Neural progenitor cell (in vitro differentiated cells): ENCODE measurements around the gene USP7. TPM values are rescaled to one million over a fixed set of nuclear protein-coding genes. Genes with fewer than 3 reads are reported as not detected.

ENCODE experiments used
- DNase-seq: peaks from one replicate; pipeline ENCODE4 v3.0.0-alpha.2; 2016; ENCODE audit warnings: low spot score
- H2AFZ ChIP-seq: fragments of 200-600 bp; sonication (generic); replicated peaks from 2 replicates; pipeline ENCODE4 v1.6.1; 2016; ENCODE audit warnings: antibody characterized with exemption
- H3F3A ChIP-seq: fragments of 200-600 bp; sonication (generic); 2 replicates; pipeline ENCODE4 v1.6.1; 2016; ENCODE audit warnings: antibody characterized with exemption, low read depth
- H3K27ac ChIP-seq: fragments of 200-600 bp; sonication (generic); 2 replicates; pipeline ENCODE4 v1.5.1; 2016; ENCODE audit warnings: mild to moderate bottlenecking
- H3K27me3 ChIP-seq: fragments of 200-600 bp; sonication (generic); 2 replicates; pipeline ENCODE4 v1.6.1; 2016; ENCODE audit warnings: mild to moderate bottlenecking, moderate library complexity
- H3K36me3 ChIP-seq: fragments of 200-600 bp; sonication (generic); 2 replicates; pipeline ENCODE4 v1.5.1; 2016
- H3K4me1 ChIP-seq: fragments of 200-600 bp; sonication (generic); 2 replicates; pipeline ENCODE4 v1.6.1; 2016; ENCODE audit warnings: mixed run types
- H3K4me2 ChIP-seq: fragments of 200-600 bp; sonication (generic); 2 replicates; pipeline ENCODE4 v1.6.1; 2016
- H3K4me3 ChIP-seq: fragments of 200-600 bp; sonication (generic); 2 replicates; pipeline ENCODE4 v1.5.1; 2016
- H3K79me2 ChIP-seq: fragments of 200-600 bp; sonication (generic); 2 replicates; pipeline ENCODE4 v1.6.1; 2016; ENCODE audit warnings: low read depth
- H3K9ac ChIP-seq: fragments of 200-600 bp; sonication (generic); 2 replicates; pipeline ENCODE4 v1.6.1; 2016
- H3K9me3 ChIP-seq: fragments of 200-600 bp; sonication (generic); 2 replicates; pipeline ENCODE4 v1.5.1; 2016; ENCODE audit warnings: low read depth
- H4K20me1 ChIP-seq: fragments of 200-600 bp; sonication (generic); 2 replicates; pipeline ENCODE4 v1.6.1; 2016; ENCODE audit warnings: low read depth
- H3K27ac Mint-ChIP-seq: 3 replicates; pipeline ENCODE4 v1.8.0; 2021; ENCODE audit warnings: mixed read lengths
- H3K27me3 Mint-ChIP-seq: 2 replicates; pipeline ENCODE4 v1.8.0; 2022; ENCODE audit warnings: low read depth, mild to moderate bottlenecking, inconsistent platforms, moderate library complexity, mixed read lengths; ENCODE audit not compliant: insufficient read depth
- H3K36me3 Mint-ChIP-seq: 3 replicates; pipeline ENCODE4 v1.8.0; 2021; ENCODE audit warnings: mixed read lengths
- H3K4me1 Mint-ChIP-seq: 3 replicates; pipeline ENCODE4 v1.8.0; 2021; ENCODE audit warnings: mixed read lengths
- H3K4me3 Mint-ChIP-seq: 3 replicates; pipeline ENCODE4 v1.8.0; 2021; ENCODE audit warnings: mild to moderate bottlenecking, moderate library complexity, mixed read lengths
- H3K9me3 Mint-ChIP-seq: 3 replicates; pipeline ENCODE4 v1.8.0; 2020; ENCODE audit warnings: mixed read lengths
- CTCF ChIP-seq: fragments of 200-600 bp; sonication (generic); IDR thresholded peaks from 2 replicates; pipeline ENCODE4 v1.5.1; 2017; ENCODE audit warnings: antibody characterized with exemption, mild to moderate bottlenecking
- EZH2 ChIP-seq: fragments of 200-600 bp; sonication (generic); IDR thresholded peaks from 2 replicates; pipeline ENCODE4 v1.6.1; 2017; ENCODE audit warnings: antibody characterized with exemption, mild to moderate bottlenecking, moderate library complexity
- EZH2phosphoT487 ChIP-seq: fragments of 200-600 bp; sonication (generic); IDR thresholded peaks from 2 replicates; pipeline ENCODE4 v1.6.1; 2017; ENCODE audit warnings: antibody characterized with exemption
- total RNA-seq: library from RNA; depleted of rRNA; stranded (reverse); fragments of >200 nt; gene quantifications from 2 replicates; pipeline ENCODE4 v1.2.3, GENCODE V29; 2015; ENCODE audit warnings: low replicate concordance

USP7 gene
- total RNA-seq, 1 donor from 2014 or later: 90.3 TPM

- Mint-ChIP-seq H3K4me1 (peaks cover 35% of the 10 kb centered on the region), H3K27ac (no peak overlapping the region)
Measured at GRCh38 chr16:8937803-8938202, 25.9 kb downstream of the USP7 start.

DNA sequence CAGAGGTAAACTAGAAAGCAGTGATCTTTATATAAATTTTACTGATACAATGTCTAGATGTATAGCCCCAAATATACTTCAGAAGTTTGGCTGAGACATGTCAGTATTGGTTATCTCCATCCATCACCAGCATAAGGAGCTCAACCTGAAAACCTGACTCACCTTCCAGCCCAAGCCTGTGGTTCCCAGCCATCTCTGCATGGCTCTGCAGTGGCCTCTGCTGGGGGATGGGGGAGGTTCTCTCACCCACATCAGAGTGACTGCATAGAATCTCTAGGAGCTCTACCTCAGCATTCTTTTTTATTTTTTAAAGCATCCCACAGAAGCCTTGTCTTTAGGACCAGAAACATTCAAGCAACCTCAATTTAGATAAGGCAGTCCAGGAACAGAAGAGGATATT is 27.3 kb downstream of the USP7 start:
- peaks cover 35% of the 10 kb centered on the region for H3K4me1 Mint-ChIP-seq
- Histone ChIP-seq H3F3A (peaks cover 5% of the 10 kb centered on the region), H2AFZ (no peak overlapping the region), H3K4me2 (no peak overlapping the region), H3K27me3 (no peaks in the 10 kb centered on the region), H3K27ac (no peak overlapping the region), H3K36me3 (no peaks in the 10 kb centered on the region), H3K9me3 (no peaks in the 10 kb centered on the region), H3K4me3 (no peak overlapping the region), H3K9ac (no peak overlapping the region), H3K4me1 (peaks cover 3% of the 10 kb centered on the region), H4K20me1 (peaks cover 100% of the 10 kb centered on the region), H3K79me2 (peaks cover 100% of the 10 kb centered on the region)
- DNase-seq: peak; percentile 61
- H3K27ac Mint-ChIP-seq: peak overlapping the region; percentile 11
- H3K36me3 Mint-ChIP-seq: peaks cover 3% of the 10 kb centered on the region
- peaks cover 4% of the 10 kb centered on the region for H3K27me3 Mint-ChIP-seq
- H3K4me3 Mint-ChIP-seq: no peak overlapping the region
- H3K9me3 Mint-ChIP-seq: no peaks in the 10 kb centered on the region
- TF ChIP-seq CTCF (peak; percentile 62), EZH2phosphoT487 (no peak)

More at GRCh38 chr16:8937803-8938202, 25.9 kb downstream of the USP7 start:
- Mint-ChIP-seq H3K27me3 (peaks cover 2% of the 10 kb centered on the region), H3K9me3 (no peaks in the 10 kb centered on the region), H3K36me3 (peaks cover 3% of the 10 kb centered on the region), H3K4me3 (no peak overlapping the region)
- no peak overlapping the region for H2AFZ ChIP-seq
- no peak overlapping the region for H3K27ac ChIP-seq
- H3K4me1 ChIP-seq: peaks cover 3% of the 10 kb centered on the region
- TF ChIP-seq CTCF (no peak), EZH2 (no peak), EZH2phosphoT487 (no peak)
- H3F3A ChIP-seq: no peaks in the 10 kb centered on the region
- no peak overlapping the region for H3K9ac ChIP-seq
- no peak overlapping the region for H3K4me2 ChIP-seq
- no peaks in the 10 kb centered on the region for H3K27me3 ChIP-seq
- peaks cover 100% of the 10 kb centered on the region for H3K79me2 ChIP-seq
- no peaks in the 10 kb centered on the region for H3K36me3 ChIP-seq
- no peak overlapping the region for H3K4me3 ChIP-seq
- peaks cover 98% of the 10 kb centered on the region for H4K20me1 ChIP-seq
- DNase-seq: no peak
- H3K9me3 ChIP-seq: no peaks in the 10 kb centered on the region

- peaks cover 100% of the 10 kb centered on the region for H3K79me2 ChIP-seq
Measured at GRCh38 chr16:8935989-8936388, 27.7 kb downstream of the USP7 start.

More at GRCh38 chr16:8935989-8936388, 27.7 kb downstream of the USP7 start:
- peaks cover 100% of the 10 kb centered on the region for H4K20me1 ChIP-seq
- Mint-ChIP-seq H3K9me3 (no peaks in the 10 kb centered on the region), H3K4me1 (peaks cover 35% of the 10 kb centered on the region), H3K27ac (no peak overlapping the region), H3K27me3 (peaks cover 4% of the 10 kb centered on the region), H3K36me3 (peaks cover 3% of the 10 kb centered on the region), H3K4me3 (no peak overlapping the region)
- DNase-seq: peak; percentile 45
- no peaks in the 10 kb centered on the region for H3K36me3 ChIP-seq
- H3K9me3 ChIP-seq: no peaks in the 10 kb centered on the region
- TF ChIP-seq EZH2phosphoT487: no peak
- peak; percentile 33 for TF ChIP-seq CTCF
- H3K4me1 ChIP-seq: peaks cover 3% of the 10 kb centered on the region
- H3K9ac ChIP-seq: no peak overlapping the region
- no peak overlapping the region for H2AFZ ChIP-seq
- peaks cover 5% of the 10 kb centered on the region for H3F3A ChIP-seq
- no peak overlapping the region for H3K4me2 ChIP-seq
- H3K27ac ChIP-seq: no peak overlapping the region
- H3K4me3 ChIP-seq: no peak overlapping the region
- no peaks in the 10 kb centered on the region for H3K27me3 ChIP-seq
